HG03520 (cell line): ENCODE measurements around the gene AP3D1.

Experiments
- ATAC-seq: cut with Tn5 transposase; IDR thresholded peaks from one replicate; pipeline ENCODE4 v1.9.1; 2021; ENCODE audit warnings: mild to moderate bottlenecking, moderate library complexity; ENCODE audit not compliant: unreplicated experiment

Gene AP3D1

GRCh38 chr19:2070436-2070827 lies 80.9 kb downstream of the AP3D1 start:
- no peak for ATAC-seq

DNA sequence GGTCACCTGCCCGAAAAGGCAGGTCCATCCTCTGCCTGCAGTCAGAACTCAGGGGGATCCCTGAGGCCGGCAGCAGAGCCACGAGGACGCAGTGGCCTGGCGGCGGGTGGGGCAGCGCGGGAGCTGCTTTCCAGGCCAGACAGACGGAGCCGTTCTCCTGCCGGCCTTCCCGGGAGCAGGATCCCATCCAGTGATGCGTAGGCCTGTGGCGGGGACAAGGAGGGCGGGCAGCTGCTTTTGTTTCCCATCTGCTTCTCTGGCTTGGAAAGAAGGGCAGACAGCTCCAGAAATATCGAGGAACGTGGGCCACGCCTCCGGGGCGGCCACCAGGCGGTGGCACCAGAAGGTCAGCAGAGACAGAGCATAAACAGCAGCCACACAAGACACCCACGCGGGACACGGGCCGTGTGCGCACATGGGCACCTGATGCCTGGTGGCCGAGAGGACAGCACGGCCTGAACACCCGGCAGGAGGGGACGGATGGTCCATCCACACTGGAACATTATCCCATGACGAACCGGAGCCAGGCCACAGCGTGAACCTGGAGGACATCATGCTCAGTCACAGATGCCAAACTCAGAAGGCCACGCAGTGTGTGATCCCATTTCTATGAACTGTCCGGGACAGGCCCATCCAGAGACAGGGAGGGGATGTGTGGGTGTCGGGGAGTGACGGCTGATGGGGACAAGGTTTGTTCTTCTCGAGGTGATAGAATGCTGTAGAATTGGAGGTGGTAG lies 86.4 kb downstream of the AP3D1 start:
- ATAC-seq: no peak

DNA sequence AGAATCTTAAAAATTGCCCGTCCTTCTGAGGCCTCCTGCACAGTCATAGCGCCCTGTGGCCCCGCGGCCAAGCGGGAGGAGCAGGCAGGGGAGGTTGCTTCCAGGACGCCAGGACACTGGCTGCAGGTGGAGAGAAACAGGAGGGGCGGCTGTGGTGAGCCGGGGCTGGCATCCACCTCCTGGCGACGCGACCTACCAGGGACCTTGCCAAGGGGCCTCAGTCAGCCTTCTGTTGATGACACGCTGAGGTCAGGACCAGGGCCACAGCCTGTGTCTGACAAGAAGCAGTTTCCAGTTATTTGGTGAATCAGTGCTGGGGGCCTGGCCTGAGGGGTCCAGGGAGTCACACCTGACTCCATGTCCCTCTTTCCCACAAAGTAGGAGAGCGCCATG lies 87.0 kb downstream of the AP3D1 start:
- no peak for ATAC-seq

DNA sequence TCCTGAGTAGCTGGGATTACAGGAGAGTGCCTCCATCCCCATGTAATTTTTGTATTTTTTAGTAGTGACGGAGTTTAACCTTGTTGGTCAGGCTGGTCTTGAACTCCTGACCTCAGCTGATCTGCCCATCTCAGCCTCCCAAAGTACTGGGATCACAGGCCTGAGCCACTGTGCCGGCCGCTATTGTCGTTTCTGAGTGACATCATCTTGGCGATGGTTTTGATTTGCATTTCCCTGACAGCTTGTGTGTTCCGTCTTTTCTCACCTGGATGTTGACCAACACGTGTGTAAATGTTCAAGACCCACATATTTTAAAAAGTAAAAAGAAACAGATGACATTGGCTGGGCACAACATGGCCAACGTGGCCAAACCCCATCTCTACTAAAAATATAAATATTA lies 87.5 kb downstream of the AP3D1 start:
- no peak for ATAC-seq

DNA sequence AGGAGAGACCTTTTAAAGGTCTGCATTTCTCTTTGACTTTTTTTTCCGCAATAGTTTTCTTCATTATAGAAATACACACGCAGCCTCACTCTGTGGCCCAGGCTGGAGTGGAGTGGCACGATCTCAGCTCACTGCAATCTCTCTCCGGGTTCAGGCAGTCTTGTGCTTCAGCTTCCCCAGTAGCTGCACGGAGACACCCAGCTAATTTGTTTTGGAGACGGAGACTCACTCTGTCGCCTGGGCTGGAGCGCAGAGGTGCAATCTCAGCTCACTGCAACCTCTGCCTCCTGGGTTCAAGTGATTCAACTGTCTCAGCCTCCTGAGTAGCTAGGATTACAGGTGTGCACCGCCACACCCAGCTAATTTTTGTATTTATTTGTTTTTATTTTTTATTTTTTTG lies 88.6 kb downstream of the AP3D1 start:
- no peak for ATAC-seq

DNA sequence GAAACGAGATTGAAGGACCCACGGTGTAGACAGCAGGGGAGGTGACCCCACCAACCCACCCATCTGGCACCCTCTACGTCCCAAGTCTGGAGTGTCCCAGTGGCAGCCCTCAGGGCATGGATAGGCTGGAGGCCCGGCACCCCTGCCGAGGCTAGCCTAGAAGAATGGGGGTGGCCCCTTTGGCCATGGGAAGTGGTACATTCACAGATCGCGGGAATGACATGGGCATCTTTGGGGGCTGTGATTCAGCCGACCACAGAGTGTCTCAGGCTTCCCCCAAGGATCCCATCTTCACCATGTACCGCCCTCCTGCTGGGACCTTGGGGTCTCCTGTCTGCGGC lies 89.0 kb downstream of the AP3D1 start:
- no peak for ATAC-seq

- ATAC-seq: peak; percentile 55
Observed at GRCh38 chr19:2061495-2062388, 89.6 kb downstream of the AP3D1 start.

- ATAC-seq: peak; percentile 15
Observed at GRCh38 chr19:2060884-2061494, 90.4 kb downstream of the AP3D1 start.

GRCh38 chr19:2059422-2060201 lies 91.8 kb downstream of the AP3D1 start:
- ATAC-seq: no peak

DNA sequence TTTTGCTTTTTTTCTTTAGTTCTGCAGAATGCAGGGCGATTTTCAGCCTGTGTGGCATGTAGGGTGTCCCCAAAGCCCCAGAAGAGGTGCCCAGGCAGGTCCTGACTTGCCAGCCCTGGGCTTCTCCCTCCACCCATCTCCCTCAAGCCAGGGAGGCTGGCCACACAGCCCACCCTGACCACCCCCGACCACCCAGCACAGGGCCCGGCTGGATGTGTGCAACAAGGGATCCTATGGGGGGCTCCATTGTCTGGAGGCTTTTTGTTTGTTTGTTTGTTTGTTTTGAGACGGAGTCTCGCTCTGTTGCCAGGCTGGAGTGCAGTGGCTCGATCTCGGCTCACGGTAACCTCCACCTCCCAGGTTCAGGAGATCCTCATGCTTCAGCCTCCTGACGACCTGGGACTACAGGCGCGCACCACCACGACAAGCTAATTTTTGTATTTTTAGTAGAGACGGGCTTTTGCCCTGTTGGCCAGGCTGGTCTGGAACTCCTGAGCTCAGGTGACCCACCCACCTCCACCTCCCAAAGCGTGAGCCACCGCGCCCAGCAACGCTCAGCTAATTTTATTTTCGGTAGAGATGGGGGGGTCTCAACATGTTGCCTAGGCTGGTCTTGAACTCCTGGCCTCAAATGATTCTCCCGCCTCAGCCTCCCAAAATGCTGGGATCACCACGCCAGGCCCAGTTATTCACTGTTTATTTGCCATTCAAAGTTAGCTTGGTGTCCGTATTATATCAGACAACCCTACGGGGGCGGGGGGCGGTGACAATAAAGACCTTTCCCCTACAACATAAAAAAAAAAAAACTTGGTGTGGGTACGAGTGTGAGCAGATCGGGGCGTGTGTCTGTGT lies 92.6 kb downstream of the AP3D1 start:
- ATAC-seq: no peak

GRCh38 chr19:2057484-2058469 lies 93.6 kb downstream of the AP3D1 start:
- ATAC-seq: no peak

DNA sequence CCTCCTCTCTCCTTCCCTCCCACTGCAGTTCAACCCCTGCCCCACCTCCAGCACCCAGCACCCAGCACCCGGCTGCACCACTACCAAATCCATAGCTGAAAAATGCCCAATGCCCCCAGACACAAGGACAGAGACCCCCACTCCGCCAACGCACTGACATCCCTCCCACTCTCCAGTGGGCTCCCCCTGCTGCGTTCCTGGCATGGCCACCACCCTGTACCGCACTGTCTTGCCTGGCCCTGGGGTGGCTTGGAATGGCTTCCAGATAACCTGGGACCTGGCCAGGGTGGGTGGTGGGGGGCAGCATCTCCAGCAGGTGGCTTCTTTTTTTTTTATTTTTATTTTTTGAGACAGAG lies 94.6 kb downstream of the AP3D1 start:
- no peak for ATAC-seq

DNA sequence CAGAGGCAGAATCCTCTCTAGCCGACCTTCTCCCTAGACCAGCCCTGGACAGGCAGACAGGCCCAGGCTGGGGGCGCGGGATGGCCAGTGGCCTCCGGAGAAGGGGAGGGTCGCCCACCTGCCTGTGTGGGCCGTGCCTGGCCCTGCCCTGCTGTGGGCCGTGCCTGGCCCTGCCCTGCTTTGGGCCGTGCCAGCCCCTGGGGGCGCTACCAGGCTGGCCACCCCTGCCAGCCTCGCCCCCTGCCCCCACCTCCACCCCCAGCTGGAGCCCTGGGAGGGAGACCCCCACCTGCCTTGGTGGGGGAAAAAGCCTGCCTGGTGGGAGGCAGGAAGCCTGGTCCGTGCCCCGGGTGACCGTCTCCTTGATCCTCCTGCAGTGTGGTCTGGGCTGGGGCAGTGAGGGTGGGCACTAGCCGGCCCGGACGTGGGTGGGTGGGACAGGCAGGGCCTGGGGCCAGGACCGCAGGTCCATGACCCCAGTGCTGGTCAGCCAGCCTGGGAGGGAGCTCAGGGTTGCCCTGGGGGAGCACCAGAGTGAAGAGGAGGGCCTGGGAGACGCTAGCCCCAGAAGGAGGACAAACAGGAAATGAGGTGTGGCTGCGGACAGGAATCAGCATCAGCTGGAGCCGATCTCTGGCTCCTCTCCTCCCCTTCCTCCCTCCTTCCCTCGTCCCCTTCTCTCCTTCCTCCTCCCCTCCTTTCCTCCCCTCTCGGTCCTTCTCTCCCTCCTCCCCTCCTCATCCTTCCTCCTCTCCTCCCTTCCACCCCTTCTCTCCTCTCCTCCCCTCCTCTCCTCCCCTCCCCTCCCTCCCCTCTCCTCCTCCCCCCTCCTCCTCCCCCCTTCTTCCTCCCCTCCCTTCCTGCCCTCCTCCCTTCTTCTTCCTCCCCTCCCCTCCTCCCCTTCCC lies 95.2 kb downstream of the AP3D1 start:
- ATAC-seq: no peak

GRCh38 chr19:2054763-2055162 lies 96.6 kb downstream of the AP3D1 start:
- ATAC-seq: no peak

- ATAC-seq: no peak
Observed at GRCh38 chr19:2053601-2054389, 97.6 kb downstream of the AP3D1 start.

- ATAC-seq: no peak
Observed at GRCh38 chr19:2051773-2052704, 99.3 kb downstream of the AP3D1 start.
